Measurements from ENCODE around the gene ATP4A.
"Not testable (repeated sequence)": the region's sequence is repeated elsewhere in the genome, so short reads cannot be mapped to it uniquely, and the experiment has no call there.

Gene ATP4A

DNA sequence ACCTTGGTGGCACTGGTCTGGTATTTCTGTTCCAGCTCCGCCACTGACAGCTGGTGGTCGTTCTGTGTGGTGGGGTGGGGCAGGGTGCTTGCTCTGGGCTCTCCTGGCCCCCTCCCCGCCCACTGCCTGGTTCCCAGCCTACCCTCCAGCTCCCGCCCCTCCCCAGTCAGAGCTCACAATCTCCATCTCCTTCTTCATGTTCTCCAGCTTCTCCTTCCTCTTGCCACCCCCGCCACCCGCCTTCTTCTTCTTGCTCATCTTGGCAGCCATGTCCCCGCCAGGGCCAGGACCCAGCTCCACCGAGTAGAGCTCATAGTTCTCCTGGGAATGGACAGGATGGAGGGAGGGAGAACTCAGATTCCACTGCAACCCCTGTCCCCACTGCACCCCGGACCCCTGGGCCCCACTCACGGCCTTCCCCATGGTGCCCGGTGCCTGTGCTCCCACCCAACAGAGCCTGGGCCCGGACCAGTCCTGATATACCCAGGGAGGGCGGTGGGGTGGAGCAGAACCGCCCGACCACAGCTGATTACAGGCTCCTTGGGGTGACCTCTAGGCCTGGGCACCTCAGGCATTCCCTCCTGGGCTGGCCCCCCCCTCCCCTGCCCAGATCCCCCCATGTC is at the start of gene ATP4A:
Gene ATP4A (minus strand): TSS at position 452 of the 623 bp plus-strand sequence. CDS start 29 bp downstream, at position 423.
- Histone ChIP-seq H3K27ac (no peak within 1 kb of the TSS), H3K4me3 (no peak within 1 kb of the TSS)

DNA sequence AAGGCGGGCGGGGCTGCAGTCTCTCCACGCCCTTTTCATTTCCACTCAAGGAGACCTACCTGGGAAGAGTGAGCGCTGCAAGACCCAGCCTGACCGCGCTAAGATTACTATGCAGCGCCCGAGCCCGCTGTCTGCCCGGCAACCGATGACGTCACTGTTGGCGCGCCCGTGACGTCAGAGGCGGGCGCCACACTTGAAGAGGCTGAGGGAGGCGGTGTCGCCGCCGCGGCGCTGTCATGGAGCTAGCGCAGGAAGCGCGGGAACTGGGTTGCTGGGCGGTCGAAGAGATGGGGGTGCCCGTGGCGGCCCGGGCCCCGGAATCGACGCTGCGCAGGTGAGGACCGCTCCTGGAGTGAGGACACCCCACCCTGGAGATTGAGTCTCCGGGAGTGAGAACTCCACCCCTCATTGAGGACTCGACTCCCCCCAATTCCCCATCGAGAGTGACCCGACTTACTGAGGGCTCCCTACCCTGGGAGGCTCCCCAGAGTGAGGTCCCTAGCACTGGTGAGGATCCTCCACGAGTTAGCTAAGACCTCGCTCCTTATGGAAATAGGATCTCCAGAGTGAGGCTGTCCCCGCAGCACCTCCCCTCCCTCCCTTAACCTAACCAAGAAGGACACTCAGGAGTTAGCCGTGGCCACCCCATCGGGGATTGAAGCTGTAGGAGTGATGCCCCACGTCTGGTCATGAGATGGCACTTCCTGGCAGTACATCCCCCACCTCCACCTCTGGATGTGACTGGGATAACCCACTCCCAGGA is 49.3 kb upstream of the ATP4A start, which contains the start of gene HAUS5:
Gene HAUS5 (plus strand): TSS at position 177 of the 763 bp plus-strand sequence. CDS start 60 bp downstream, at position 237.
- H3K4me3 ChIP-seq: peak within 1 kb of the TSS; percentile 55 to 85 (median 79)
- peak within 1 kb of the TSS in 20 of 21 experiments; percentile 43 to 90 (median 80) for H3K27ac ChIP-seq

DNA sequence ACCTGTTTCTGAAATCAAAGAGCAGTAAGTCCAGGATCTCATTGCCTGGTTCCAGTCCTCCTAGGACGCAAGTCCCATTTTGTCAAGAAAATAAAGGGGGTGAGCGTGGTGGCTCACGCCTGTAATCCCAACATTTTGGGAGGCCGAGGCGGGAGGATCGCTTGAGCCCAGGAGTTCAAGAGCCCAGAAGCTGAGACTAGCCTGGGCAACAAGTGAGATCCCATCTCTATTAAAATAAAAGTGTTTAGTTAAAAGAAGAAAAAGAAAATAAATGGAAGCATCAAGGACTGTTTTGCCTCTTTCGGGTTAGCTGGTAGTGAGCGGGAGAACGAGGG is 48.7 kb upstream of the ATP4A start:
- peak overlapping the region; percentile 55 to 85 (median 79) for H3K4me3 ChIP-seq
- H3K27ac ChIP-seq: peak overlapping the region in 16 of 21 experiments; percentile 36 to 90 (median 80)

DNA sequence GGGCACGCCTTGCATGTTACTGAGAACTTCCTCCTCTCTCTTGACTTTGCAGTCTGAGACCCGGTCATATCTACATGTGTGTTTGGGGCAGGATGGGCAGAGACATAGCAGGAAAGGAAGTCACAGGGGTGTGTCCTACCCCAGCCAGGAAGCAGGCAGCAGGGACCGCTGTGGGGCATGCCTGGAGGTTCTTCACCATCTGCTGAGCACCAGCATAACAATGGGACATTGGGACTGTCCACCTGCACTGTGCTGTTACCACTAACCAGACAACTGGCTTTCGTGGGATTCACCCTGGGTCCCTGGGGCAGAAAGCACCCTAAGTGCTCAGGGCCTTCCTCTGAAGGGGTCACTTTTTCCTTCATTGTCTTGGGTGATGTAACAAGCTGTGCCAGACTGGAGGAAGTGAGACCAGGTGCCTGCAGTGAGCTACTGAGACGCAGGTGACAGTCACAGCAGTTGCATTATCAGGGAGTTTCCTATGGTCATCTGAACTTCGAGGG is 46.4 kb upstream of the ATP4A start:
- H3K27ac ChIP-seq: peak overlapping the region in 4 of 21 experiments; percentile 38 to 73 (median 66)

DNA sequence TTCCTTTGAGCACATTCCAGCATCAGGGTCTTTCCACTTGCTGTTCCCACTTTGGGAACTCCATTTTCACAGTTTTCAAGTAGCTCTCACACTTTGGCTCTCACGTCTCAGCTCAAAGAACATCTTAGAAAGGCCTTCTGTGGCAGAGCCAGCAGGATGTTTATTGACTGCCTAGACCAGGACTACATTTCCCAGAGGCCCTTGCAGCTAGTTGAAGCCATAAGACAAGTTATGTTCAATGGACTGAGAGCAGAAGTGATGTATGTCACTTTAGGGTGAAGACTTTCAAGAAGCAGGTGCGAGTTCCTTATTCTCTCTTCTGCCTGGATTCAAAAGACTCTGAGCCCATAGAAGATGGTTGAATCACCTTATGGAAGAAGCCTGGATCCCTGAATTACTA is 44.8 kb upstream of the ATP4A start:
- Histone ChIP-seq H3K27ac (no peak overlapping the region), H3K4me3 (no peak overlapping the region)

More for the DNA sequence above, 46.4 kb upstream of the ATP4A start:
- H3K4me3 ChIP-seq: no peak overlapping the region

DNA sequence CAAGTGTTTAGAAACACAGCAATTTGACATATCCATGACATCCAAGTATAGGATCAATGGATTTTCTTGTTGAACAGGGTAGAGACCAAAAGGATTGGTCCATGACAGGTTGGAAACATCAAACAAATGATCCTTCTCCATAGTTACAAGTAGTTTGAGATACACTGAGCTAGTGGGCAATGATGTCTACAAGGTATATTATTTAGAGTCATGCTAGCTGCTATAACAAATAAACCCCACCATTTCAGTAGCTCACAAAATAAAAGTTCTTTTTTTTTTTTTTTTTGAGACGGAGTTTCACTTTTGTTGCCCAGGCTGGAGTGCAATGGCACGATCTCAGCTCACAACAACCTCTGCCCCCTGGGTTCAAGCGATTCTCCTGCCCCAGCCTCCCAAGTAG is 44.2 kb upstream of the ATP4A start:
- Histone ChIP-seq H3K27ac (no peak overlapping the region), H3K4me3 (no peak overlapping the region)

DNA sequence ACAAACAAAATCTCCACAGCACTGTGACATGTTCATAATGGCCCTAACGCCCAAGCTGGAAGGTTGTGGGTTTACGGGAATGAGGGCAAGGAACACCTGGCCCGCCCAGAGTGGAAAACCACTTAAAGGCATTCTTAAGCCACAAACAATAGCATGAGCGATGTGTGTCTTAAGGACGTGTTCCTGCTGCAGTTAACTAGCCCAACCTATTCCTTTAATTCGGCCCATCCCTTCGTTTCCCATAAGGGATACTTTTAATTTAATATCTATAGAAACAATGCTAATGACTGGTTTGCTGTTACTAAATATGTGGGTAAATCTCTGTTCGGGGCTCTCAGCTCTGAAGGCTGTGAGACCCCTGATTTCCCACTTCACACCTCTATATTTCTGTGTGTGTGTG is 43.7 kb upstream of the ATP4A start:
- H3K27ac ChIP-seq, H3K4me3 ChIP-seq: not testable (repeated sequence)

DNA sequence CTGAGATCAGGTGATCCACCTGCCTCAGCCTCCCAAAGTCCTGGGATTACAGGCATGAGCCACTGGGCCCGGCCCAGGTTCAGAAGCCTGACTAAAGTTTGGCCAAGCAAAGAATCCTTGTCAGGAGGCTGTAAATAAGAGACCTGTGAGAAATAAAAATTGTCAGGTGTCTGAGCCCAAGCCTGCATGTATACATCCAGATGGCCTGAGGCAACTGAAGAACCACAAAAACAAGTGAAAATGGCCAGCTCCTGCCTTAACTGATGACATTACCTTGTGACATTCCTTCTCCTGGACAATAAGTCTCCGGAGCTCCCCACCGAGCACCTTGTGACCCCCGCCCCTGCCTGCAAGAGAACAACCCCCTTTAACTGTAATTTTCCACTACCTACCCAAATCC is 41.0 kb upstream of the ATP4A start:
- H3K4me3 ChIP-seq, H3K27ac ChIP-seq: not testable (repeated sequence)

DNA sequence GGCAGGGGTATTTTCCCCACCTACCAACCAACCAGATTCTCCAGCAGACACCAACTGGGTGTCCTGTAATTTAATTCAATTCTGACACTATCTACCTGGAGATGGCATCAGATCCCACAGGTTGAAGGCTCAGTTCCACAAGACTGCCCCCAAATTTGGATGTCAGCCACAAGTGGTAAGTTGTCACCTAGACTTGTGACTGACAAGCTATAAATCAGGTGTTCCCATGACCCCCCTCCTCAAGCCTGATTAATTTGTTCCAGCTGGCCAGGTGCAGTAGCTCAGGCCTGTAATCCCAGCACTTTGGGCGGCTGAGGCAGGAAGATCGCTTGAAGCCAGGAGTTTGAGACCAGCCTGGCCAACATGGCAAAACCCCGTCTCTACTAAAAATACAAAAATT is 38.5 kb upstream of the ATP4A start:
- Histone ChIP-seq H3K4me3 (no peak overlapping the region), H3K27ac (no peak overlapping the region)

DNA sequence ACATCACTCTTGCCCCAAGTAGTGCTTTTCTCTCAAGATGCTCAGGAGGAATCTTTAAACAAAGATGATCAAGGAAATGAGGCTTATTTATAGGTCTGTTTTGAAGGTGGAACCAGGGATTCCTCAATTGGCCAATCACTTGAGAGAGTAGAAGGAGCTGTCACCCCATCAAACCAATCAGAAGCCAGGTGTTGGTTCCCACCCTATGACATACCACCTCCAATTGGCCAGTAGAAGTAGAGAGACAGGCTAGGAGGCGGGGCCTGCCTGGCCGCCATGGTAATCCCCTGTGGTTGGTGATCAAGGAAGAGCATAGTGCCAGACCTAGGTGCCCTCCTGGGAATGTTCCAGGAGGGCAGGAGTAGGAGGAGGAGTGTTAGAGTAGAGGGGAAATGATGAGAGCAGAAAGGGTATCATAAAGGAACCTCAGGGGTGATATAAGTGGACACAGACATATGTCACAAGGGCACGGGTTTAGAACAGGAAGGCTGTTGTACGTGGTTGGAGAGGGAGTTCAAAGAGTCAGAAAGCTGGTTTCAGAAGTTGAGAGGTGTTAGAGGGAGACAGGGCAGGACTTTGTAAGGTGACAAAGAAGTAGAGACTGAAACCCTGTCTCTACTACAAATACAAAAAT is 33.0 kb upstream of the ATP4A start:
- no peak overlapping the region for H3K4me3 ChIP-seq

DNA sequence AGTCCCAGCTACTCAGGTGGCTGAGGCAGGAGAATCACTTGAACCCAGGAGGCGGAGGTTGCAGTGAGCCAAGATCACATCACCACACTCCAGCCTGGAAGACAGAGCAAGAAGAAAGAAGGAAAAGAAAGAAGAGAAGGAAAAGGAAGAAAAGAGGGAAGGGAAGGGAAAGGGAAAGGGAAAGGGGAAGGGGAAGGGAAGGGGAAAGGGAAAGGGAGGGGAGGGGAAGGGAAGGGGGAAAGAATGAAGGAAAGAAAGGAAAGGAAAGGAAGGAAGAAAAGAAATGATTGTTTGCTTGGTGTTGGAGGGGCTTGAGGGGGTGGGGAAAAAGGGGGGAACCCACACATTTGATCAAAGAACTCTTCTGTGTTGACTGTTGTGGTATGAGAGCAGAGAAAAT is 32.5 kb upstream of the ATP4A start:
- Histone ChIP-seq H3K27ac (no peak overlapping the region), H3K4me3 (no peak overlapping the region)

More for the DNA sequence above, 33.0 kb upstream of the ATP4A start:
- no peak overlapping the region for H3K27ac ChIP-seq

DNA sequence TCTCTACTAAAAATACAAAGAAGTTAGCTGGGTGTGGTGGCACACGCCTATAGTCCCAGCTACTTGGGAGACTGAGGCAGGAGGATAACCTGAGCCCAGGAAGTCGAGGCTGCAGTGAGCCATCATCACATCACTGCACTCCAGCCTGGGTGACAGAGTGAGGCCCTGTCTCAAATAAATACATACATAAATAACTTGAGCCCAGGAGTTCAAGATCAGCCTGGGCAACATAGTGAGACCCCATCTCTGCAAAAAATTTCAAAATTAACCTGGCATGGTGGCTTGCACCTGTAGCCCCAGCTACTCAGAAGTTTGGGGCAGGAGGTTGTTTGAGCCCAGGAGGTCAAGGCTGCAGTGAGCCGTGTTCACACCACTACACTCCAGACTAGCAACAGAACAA is 31.6 kb upstream of the ATP4A start:
- H3K27ac ChIP-seq, H3K4me3 ChIP-seq: not testable (repeated sequence)

DNA sequence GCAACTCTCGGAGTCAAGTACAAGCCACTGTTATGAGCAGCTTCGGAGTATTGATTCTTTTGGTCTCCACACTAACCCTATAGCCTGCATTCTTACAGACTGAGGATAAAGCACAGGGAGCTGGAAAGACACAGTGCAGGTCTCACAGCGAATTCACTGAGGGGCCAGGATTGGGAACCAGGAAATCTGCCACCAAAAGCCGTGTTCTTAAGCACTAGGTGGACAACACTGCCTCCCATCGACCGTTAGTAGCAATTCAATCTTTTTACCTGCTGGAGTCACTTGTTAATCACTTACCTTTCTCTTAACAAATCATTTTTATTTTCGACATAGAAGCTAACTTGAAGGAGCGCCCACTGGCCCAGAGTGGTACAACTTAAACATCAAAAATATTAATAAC is 28.8 kb upstream of the ATP4A start:
- H3K27ac ChIP-seq: no peak overlapping the region

DNA sequence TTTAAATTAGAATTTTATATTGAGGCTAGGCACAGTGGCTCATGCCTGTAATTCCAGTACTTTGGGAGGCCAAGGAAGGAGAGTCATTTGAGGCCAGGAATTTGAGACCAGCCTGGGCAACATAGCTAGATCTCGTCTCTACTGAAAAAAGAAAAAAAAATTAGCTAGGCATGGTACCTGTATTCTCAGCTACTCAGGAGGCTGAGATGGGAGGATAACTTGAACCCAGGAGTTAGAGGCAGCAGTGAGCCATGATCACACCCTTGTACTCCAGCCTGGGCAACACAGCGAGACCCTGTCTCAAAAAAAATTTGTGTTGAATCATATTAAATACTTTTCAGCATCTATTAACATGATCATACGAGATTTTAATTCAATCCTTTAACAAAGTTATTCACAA is 27.4 kb upstream of the ATP4A start:
- H3K4me3 ChIP-seq: no peak overlapping the region
- H3K27ac ChIP-seq: no peak overlapping the region

More for the DNA sequence above, 28.8 kb upstream of the ATP4A start:
- no peak overlapping the region for H3K4me3 ChIP-seq

DNA sequence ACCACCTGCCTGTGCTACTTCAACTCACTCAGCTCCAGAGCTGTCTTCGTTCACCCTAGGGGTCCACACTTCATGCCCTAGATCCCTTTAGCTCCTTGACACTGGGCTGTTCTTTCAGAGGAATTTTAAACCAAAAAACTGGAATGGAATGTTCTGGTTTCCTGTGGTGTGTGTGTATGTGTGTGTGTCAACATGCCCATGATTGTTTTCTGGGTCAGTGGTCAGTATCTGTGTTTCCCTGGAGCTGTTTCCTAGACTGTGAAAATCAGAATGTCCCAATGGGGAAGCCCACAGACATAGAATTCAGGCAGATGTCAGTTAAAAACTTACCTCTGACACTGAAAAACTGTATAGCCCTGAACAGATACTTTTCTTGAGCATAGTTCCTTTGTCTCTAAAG is 23.9 kb upstream of the ATP4A start:
- no peak overlapping the region for H3K4me3 ChIP-seq
- H3K27ac ChIP-seq: no peak overlapping the region

DNA sequence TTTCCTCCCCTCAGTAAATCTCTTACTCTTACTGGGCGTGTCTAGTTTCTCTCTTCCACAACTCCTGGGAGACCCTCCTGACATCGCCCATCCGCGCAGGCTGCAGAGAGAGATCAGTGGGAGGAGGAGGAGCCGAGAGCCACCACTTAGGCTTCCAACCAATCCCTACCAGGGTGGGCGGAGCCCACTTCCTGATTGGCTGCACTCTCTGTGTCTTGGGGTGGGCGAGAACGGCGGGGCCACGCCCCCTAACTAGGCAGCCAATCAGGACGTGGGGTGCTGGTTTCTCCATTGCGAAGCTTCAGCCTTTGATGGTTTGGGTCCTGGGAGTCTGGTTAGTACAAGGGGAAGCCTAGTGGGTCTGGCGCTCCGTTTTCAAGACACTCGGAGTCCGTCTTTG is 22.4 kb upstream of the ATP4A start, which contains the start of gene PMIS2:
Gene PMIS2 (plus strand): TSS at position 326 of the 400 bp plus-strand sequence. CDS start 87 bp downstream, outside the sequence.
- Histone ChIP-seq H3K4me3 (no peak within 1 kb of the TSS), H3K27ac (no peak within 1 kb of the TSS)

DNA sequence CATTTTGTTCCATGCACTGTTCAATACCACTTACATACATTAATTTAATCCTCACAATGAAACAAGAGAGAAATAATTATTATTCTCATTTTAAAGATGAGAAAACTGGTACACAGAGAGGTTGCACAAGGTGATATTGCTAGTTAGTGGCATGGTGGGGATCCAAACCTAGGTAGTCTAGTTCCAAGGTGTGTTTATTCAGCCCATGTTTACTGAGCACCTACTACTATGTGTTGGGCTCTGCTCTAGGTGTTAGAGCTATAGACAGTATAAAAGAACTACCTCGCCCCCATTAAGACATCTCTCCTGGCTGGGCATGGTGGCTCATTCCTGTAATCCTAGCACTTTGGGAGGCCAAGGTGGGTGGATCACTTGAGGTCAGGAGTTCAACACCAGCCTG is 19.3 kb upstream of the ATP4A start:
- H3K27ac ChIP-seq: no peak overlapping the region

DNA sequence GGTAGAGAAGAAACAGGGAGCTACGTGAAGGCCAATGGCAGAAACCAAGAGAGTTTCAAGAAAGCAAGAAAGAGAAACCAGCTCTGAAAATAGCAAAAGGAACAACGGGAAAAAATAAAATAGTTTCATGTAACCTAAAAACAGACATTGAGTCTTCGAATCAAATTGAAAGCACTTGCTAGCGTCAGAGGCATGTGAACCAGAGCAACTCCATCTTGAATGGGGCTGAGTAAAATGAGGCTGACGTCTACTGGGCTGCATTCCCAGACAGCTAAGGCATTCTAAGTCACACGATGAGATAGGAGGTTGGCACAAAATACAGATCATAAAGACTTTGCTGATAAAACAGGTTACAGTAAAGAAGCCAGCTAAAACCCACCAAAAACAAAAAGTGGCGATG is 15.2 kb upstream of the ATP4A start:
- Histone ChIP-seq H3K27ac (no peak overlapping the region), H3K4me3 (no peak overlapping the region)

More for the DNA sequence above, 19.3 kb upstream of the ATP4A start:
- H3K4me3 ChIP-seq: no peak overlapping the region

DNA sequence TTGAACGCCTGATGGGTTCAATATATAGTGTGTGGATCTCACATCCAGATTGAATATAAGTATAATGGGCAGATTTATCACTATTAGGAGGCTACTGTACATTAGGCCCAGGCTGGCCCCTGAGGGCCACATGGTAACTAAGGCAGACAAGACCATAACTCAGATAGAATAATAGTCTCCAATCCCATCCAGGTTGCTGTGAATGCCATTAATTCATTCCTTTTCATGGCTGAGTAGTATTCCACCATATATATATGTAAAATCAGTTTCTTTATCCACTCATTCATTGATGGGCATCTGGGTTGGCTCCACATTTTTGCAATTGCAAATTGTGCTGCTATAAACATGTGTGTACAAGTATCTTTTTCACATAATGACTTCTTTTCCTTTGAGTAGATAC is 14.5 kb upstream of the ATP4A start:
- no peak overlapping the region for H3K27ac ChIP-seq
- no peak overlapping the region for H3K4me3 ChIP-seq

DNA sequence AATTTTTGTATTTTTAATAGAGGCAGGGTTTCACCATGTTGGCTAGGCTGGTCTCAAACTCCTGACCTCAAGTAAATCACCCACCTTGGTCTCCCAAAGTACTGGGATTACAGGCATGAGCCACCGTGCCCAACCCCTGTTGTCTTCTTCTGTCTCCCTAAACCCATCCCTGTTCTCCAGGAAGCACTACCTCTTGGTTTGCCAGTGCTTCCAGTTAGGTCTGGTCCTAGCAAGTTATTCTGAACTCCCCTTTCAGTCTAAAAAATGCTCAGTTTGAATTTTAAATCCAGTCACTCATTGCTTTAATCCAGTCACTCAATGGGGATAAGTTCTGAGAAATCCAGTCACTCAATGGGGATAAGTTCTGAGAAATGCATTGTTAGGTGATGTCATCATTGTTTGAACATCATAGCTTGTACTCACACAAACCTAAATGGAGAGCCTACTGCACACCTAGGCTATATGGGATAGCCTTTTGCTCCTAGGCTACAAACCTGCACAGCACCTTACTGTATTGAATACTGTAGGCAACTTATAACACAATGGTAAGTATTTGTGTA is 8.0 kb upstream of the ATP4A start:
- Histone ChIP-seq H3K27ac (no peak overlapping the region), H3K4me3 (no peak overlapping the region)
